A549 (cell line): Measurements from ENCODE around the gene MMP24. TPM values are rescaled to one million over a fixed set of nuclear protein-coding genes. Genes with fewer than 3 reads are reported as not detected.

Experiments used
- ATAC-seq, 2 experiments: fragments of 200-7000 bp in 1 of 2; fragments of >200 bp in 1 of 2; cut with Nextera tagmentation in 1 of 2; cut with Tn5 transposase in 1 of 2; 3 replicates each; pipeline versions ENCODE4 v1.8.0 to v1.9.1; 2018 to 2020; ENCODE audit warnings: mild to moderate bottlenecking in 1 of 2, moderate library complexity in 1 of 2
- CTCF ChIA-PET: fragments of 300-600 bp; sonication (Branson Sonifier 250); formaldehyde crosslinking; extraction: SDS; loops from one replicate; lab custom pipeline; 2021; ENCODE audit warnings: antibody characterized with exemption, inconsistent platforms; lab: Yijun Ruan, JAX
- POLR2A ChIA-PET: fragments of 350-600 bp; formaldehyde crosslinking; extraction: SDS; loops from one replicate; lab custom pipeline; 2021; ENCODE audit warnings: antibody characterized with exemption, inconsistent platforms; lab: Yijun Ruan, JAX
- DNase-seq, 2 experiments: peaks; one replicate each; pipeline versions ENCODE4 v3.0.0 to v3.0.0-alpha.2; 2011 to 2016; ENCODE audit warnings: low read depth in 1 of 2, low spot score in 1 of 2
- FAIRE-seq: peaks from 2 replicates; lab custom pipeline; 2011; peaks lifted over from hg19 to GRCh38; lab: Jason Lieb, UNC
- H3K27ac ChIP-seq, 2 experiments: fragments of >200 bp; sonication (Bioruptor Twin); formaldehyde crosslinking; 3 replicates each; pipeline ENCODE4 v1.5.1; 2016 to 2017
- H3K4me1 ChIP-seq: fragments of >200 bp; sonication (Bioruptor Twin); formaldehyde crosslinking; 3 replicates; pipeline ENCODE4 v1.6.1; 2016
- H3K4me2 ChIP-seq: fragments of >200 bp; sonication (Bioruptor Twin); formaldehyde crosslinking; 3 replicates; pipeline ENCODE4 v1.6.1; 2016
- H3K4me3 ChIP-seq: fragments of >200 bp; sonication (Bioruptor Twin); formaldehyde crosslinking; 3 replicates; pipeline ENCODE4 v1.5.1; 2016
- H3K9me3 ChIP-seq: fragments of >200 bp; sonication (Bioruptor Twin); formaldehyde crosslinking; 3 replicates; pipeline ENCODE4 v1.6.1; 2016
- ATOH8 ChIP-seq: fragments of 250-450 bp; sonication (Bioruptor Pico); IDR thresholded peaks from 2 replicates; pipeline ENCODE4 v1.5.0; 2020; ENCODE audit warnings: low read depth, mild to moderate bottlenecking, moderate library complexity
- BCL3 ChIP-seq: fragments of >200 bp; sonication (Bioruptor Twin); formaldehyde crosslinking; IDR thresholded peaks from 3 replicates; pipeline ENCODE4 v1.6.1; 2016
- CBX8 ChIP-seq: fragments of 200-600 bp; sonication (generic); IDR thresholded peaks from 2 replicates; pipeline ENCODE4 v1.6.1; 2016
- CEBPB ChIP-seq, 2 experiments: fragments of >200 bp in 1 of 2; sonication (Bioruptor Twin) in 1 of 2; formaldehyde crosslinking in 1 of 2; IDR thresholded peaks; 2 replicates each; pipeline ENCODE4 v1.6.1; 2012 to 2016
- EHF ChIP-seq: fragments of 250-450 bp; sonication (Bioruptor Pico); IDR thresholded peaks from 2 replicates; pipeline ENCODE4 v1.5.0; 2020; ENCODE audit warnings: mild to moderate bottlenecking
- ELK1 ChIP-seq: fragments of 150-350 bp; IDR thresholded peaks from 2 replicates; pipeline ENCODE4 v1.6.1; 2014; ENCODE audit warnings: low read depth, mild to moderate bottlenecking, low read length
- EP300 ChIP-seq, 2 experiments: fragments of >200 bp; sonication (Bioruptor Twin); formaldehyde crosslinking; IDR thresholded peaks; 2 replicates in 1 of 2; 3 replicates in 1 of 2; pipeline ENCODE4 v1.6.1; 2016 to 2017
- FOSB ChIP-seq: fragments of 250-450 bp; sonication (Bioruptor Pico); IDR thresholded peaks from 2 replicates; pipeline ENCODE4 v1.5.0; 2020; ENCODE audit warnings: mild to moderate bottlenecking, moderate library complexity
- FOSL2 ChIP-seq, 2 experiments: fragments of 450-650 bp in 1 of 2; fragments of >200 bp in 1 of 2; sonication (Bioruptor Twin) in 1 of 2; formaldehyde crosslinking; IDR thresholded peaks; 2 replicates each; pipeline versions ENCODE4 v1.5.0 to v1.6.1; 2016 to 2020; ENCODE audit warnings: mild to moderate bottlenecking in 1 of 2, moderate library complexity in 1 of 2
- HES2 ChIP-seq: fragments of >200 bp; sonication (Bioruptor Twin); formaldehyde crosslinking; IDR thresholded peaks from 2 replicates; pipeline ENCODE4 v1.6.1; 2016
- HOXA7 ChIP-seq: fragments of 250-450 bp; sonication (Bioruptor Pico); IDR thresholded peaks from 2 replicates; pipeline ENCODE4 v1.5.0; 2020; ENCODE audit warnings: mild to moderate bottlenecking, moderate library complexity
- JUN ChIP-seq, 2 experiments: fragments of >200 bp; sonication (Bioruptor Twin); formaldehyde crosslinking; IDR thresholded peaks; 2 replicates in 1 of 2; 3 replicates in 1 of 2; pipeline ENCODE4 v1.6.1; 2016 to 2017
- MAFK ChIP-seq: fragments of 450-650 bp; IDR thresholded peaks from 2 replicates; pipeline ENCODE4 v1.6.1; 2014; ENCODE audit not compliant: partially characterized antibody
- MAZ ChIP-seq: fragments of 150-350 bp; IDR thresholded peaks from 2 replicates; pipeline ENCODE4 v1.6.1; 2014; ENCODE audit warnings: antibody characterized with exemption, low read depth, low read length, borderline replicate concordance
- MYC ChIP-seq: IDR thresholded peaks from 2 replicates; pipeline ENCODE4 v1.6.1; 2012; ENCODE audit warnings: mild to moderate bottlenecking, inconsistent platforms, low read length, improper control_type of control experiment, borderline replicate concordance
- NFE2L2 ChIP-seq: fragments of 150-350 bp; conservative IDR thresholded peaks from 2 replicates; pipeline ENCODE4 v1.6.1; 2014; ENCODE audit warnings: low read length
- RARB ChIP-seq: fragments of 250-450 bp; sonication (Bioruptor Pico); IDR thresholded peaks from 2 replicates; pipeline ENCODE4 v1.8.0; 2021; ENCODE audit warnings: mild to moderate bottlenecking, moderate library complexity
- RFX5 ChIP-seq: fragments of 450-650 bp; IDR thresholded peaks from 2 replicates; pipeline ENCODE4 v1.7.1; 2014; ENCODE audit warnings: antibody characterized with exemption, mild to moderate bottlenecking, moderate library complexity
- RNF2 ChIP-seq: fragments of 200-600 bp; sonication (generic); IDR thresholded peaks from 2 replicates; pipeline ENCODE4 v1.6.1; 2016; ENCODE audit warnings: low read depth, mild to moderate bottlenecking, antibody characterized with exemption, moderate library complexity, borderline replicate concordance
- TFCP2L1 ChIP-seq: fragments of 250-450 bp; sonication (Bioruptor Pico); IDR thresholded peaks from 2 replicates; pipeline ENCODE4 v1.5.0; 2021; ENCODE audit warnings: mild to moderate bottlenecking
- ZNF302 ChIP-seq: fragments of 250-450 bp; sonication (Bioruptor Pico); IDR thresholded peaks from 2 replicates; pipeline ENCODE4 v1.9.0; 2021; ENCODE audit warnings: inconsistent platforms, mild to moderate bottlenecking, moderate library complexity
- ZSCAN20 ChIP-seq: fragments of 250-450 bp; sonication (Bioruptor Pico); IDR thresholded peaks from 2 replicates; pipeline ENCODE4 v1.8.0; 2022; ENCODE audit warnings: mild to moderate bottlenecking, moderate library complexity
- WGBS: methylation state at CpG from one replicate; pipeline ENCODE4 v1.1.6; 2017; ENCODE audit errors: missing lambda C conversion rate; 5-methylcytosine and 5-hydroxymethylcytosine counted together
- polyA minus RNA-seq: library from RNA; depleted of rRNA, polyadenylated mRNA; stranded (reverse); fragments of >200 nt; gene quantifications from 2 replicates; pipeline ENCODE4 v1.2.3, GENCODE V29; 2011; rRNA and poly(A)+ RNA removed
- polyA plus RNA-seq, 4 experiments: library from polyadenylated mRNA; depleted of rRNA in 3 of 4; stranded (reverse); fragments of >200 nt; fragmentation: RNase III in 1 of 4; extraction: RNeasy Plus Mini Kit Qiagen cat#74134 plus additional on column Dnase treatment in 1 of 4; gene quantifications; 2 replicates in 3 of 4; 3 replicates in 1 of 4; pipeline ENCODE4 v1.2.3, GENCODE V29; 2011 to 2017
- TF ChIP-seq, protein P1 (sequence below): IDR thresholded peaks from 2 replicates; pipeline ENCODE4 v1.6.1; 2012; ENCODE audit warnings: low read depth, borderline replicate concordance

Gene MMP24
- 21.3 and 22.7 TPM in 2 replicates for polyA plus RNA-seq (2011; rRNA removed)
- polyA plus RNA-seq (2012; cell fraction: cytosol; rRNA removed): 33.1 and 47.5 TPM in 2 replicates
- 46.6 and 51.8 TPM in 2 replicates for polyA plus RNA-seq (2012; cell fraction: nucleus; rRNA removed)
- polyA plus RNA-seq (2017; fragmentation: RNase III; extraction: RNeasy Plus Mini Kit Qiagen cat#74134 plus additional on column Dnase treatment): 33.3 to 39.4 TPM (median 37.4 TPM) in 3 replicates
- 33.4 and 41.1 TPM in 2 replicates for polyA minus RNA-seq

GRCh38 chr20:35226126-35226883 is at the start of gene MMP24:
Gene MMP24, plus strand, starts transcription at chr20:35226690. Its CDS starts 49 bp downstream, at chr20:35226739.
- no peaks in the 10 kb centered on the region for H3K9me3 ChIP-seq
- H3K4me1 ChIP-seq: peaks cover 18% of the 10 kb centered on the region; the same call in 2 of the 3 replicates
- H3K4me2 ChIP-seq: peak within 1 kb of the TSS; percentile 93
- FAIRE-seq: no peak
- peak within 1 kb of the TSS; percentile 68 to 93 for H3K27ac ChIP-seq
- peak within 1 kb of the TSS; percentile 65 for H3K4me3 ChIP-seq
- ChIA-PET CTCF (interaction anchor here (0.6 to 3.6 kb wide), 8 partner anchors 13 to 81 kb away, joined by 3 to 18 read pairs (median 4); no protein-coding TSS in a partner anchor), POLR2A (interaction anchor here (0.7 kb wide), 1 partner anchor 11 kb away, joined by 3 read pairs; no protein-coding TSS in a partner anchor)
- peak; percentile 22 to 60; a peak in 4 of 6 replicates for ATAC-seq
- WGBS: 13% methylated on average over 11 of the region's 70 CpGs
- DNase-seq: no peak
- TF ChIP-seq ZNF302 (CRISPR knock-in tag) (no peak), RARB (no peak), MAZ (no peak), EP300 (IDR thresholded peaks at IDR 0.05) (no peak)

GRCh38 chr20:35179292-35180212 is 46.9 kb upstream of the MMP24 start:
- ChIA-PET CTCF (interaction anchor here (0.7 to 1.9 kb wide), 5 partner anchors 29 to 38 kb away, joined by 3 to 12 read pairs (median 4); partner anchors contain the start of gene EDEM2), POLR2A (interaction anchor here (0.7 kb wide), 1 partner anchor 31 kb away, joined by 3 read pairs; no protein-coding TSS in a partner anchor)
- no peak for ATAC-seq
- no peak for DNase-seq
- Histone ChIP-seq H3K27ac (no peak overlapping the region), H3K4me2 (peak overlapping the region; percentile 19; the same call in 1 of the 3 replicates), H3K4me3 (no peak overlapping the region), H3K4me1 (peaks cover 8% of the 10 kb centered on the region), H3K9me3 (peaks cover 6% of the 10 kb centered on the region)
- WGBS: 78% methylated on average over 11 of the region's 11 CpGs
- no peak for TF ChIP-seq MYC
- no peak for TF ChIP-seq FOSL2 (IDR thresholded peaks at IDR 0.05)
- TF ChIP-seq FOSL2 (CRISPR knock-in tag; IDR thresholded peaks at IDR 0.05): no peak
- TF ChIP-seq BCL3: no peak
- no peak for TF ChIP-seq TFCP2L1
- no peak for TF ChIP-seq EHF (CRISPR knock-in tag)
- FAIRE-seq: peak; percentile 39

- Histone ChIP-seq H3K4me3 (no peak overlapping the region), H3K27ac (no peak overlapping the region), H3K4me2 (no peak overlapping the region), H3K4me1 (peaks cover 6% of the 10 kb centered on the region), H3K9me3 (peaks cover 6% of the 10 kb centered on the region)
- ChIA-PET CTCF (interaction anchor here (1.3 to 1.9 kb wide), 3 partner anchors 29 to 35 kb away, joined by 3 to 12 read pairs (median 5); partner anchors contain the start of gene EDEM2), POLR2A (no interaction called here)
- WGBS: 93% methylated on average over 5 of the region's 5 CpGs
- DNase-seq (no peak), ATAC-seq (no peak), FAIRE-seq (no peak)
- TF ChIP-seq RFX5 (no peak), ZSCAN20 (CRISPR knock-in tag) (no peak), NFE2L2 (no peak), RARB (no peak), HOXA7 (no peak), EHF (CRISPR knock-in tag) (no peak), FOSB (no peak), CBX8 (no peak), HES2 (no peak), RNF2 (no peak), BCL3 (no peak), ELK1 (no peak), CEBPB (IDR thresholded peaks at IDR 0.05) (no peak), MAFK (no peak), ATOH8 (CRISPR knock-in tag) (no peak), MYC (no peak), JUN (IDR thresholded peaks at IDR 0.05) (no peak)
- TF ChIP-seq, protein P1, sequence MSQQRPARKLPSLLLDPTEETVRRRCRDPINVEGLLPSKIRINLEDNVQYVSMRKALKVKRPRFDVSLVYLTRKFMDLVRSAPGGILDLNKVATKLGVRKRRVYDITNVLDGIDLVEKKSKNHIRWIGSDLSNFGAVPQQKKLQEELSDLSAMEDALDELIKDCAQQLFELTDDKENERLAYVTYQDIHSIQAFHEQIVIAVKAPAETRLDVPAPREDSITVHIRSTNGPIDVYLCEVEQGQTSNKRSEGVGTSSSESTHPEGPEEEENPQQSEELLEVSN: no peak
Measured at GRCh38 chr20:35180266-35180665, 46.2 kb upstream of the MMP24 start.
